Osteocyte (in vitro differentiated cells): ENCODE data around the gene GGTLC1. TPM values are rescaled to one million over a fixed set of nuclear protein-coding genes. Genes with fewer than 3 reads are reported as not detected.

ENCODE experiments used
- DNase-seq: peaks from one replicate; pipeline ENCODE4 v3.0.0; 2021; ENCODE audit warnings: mixed read lengths; ENCODE audit not compliant: unreplicated experiment; ENCODE audit errors: extremely low spot score
- H3K27ac Mint-ChIP-seq: one replicate; pipeline ENCODE4 v1.8.0; 2021; ENCODE audit warnings: mild to moderate bottlenecking, mixed read lengths; ENCODE audit not compliant: unreplicated experiment
- H3K27me3 Mint-ChIP-seq: one replicate; pipeline ENCODE4 v1.8.0; 2021; ENCODE audit warnings: mixed read lengths; ENCODE audit not compliant: unreplicated experiment
- H3K36me3 Mint-ChIP-seq: one replicate; pipeline ENCODE4 v1.8.0; 2021; ENCODE audit warnings: mixed read lengths; ENCODE audit not compliant: unreplicated experiment
- H3K4me1 Mint-ChIP-seq: one replicate; pipeline ENCODE4 v1.8.0; 2021; ENCODE audit warnings: mixed read lengths; ENCODE audit not compliant: unreplicated experiment
- H3K4me3 Mint-ChIP-seq: one replicate; pipeline ENCODE4 v1.8.0; 2021; ENCODE audit warnings: mild to moderate bottlenecking, moderate library complexity, mixed read lengths; ENCODE audit not compliant: unreplicated experiment
- H3K9me3 Mint-ChIP-seq: one replicate; pipeline ENCODE4 v1.8.0; 2021; ENCODE audit warnings: mixed read lengths; ENCODE audit not compliant: unreplicated experiment
- CTCF ChIP-seq: fragments of 200-600 bp; sonication (generic); IDR thresholded peaks from 2 replicates; pipeline ENCODE4 v1.5.0; 2021; ENCODE audit warnings: antibody characterized with exemption, mild to moderate bottlenecking, moderate library complexity
- long read RNA-seq: library from polyadenylated mRNA; unstranded; transcript quantifications from one replicate; pipeline ENCODE4 v2.0.0, GENCODE V29; 2021
- total RNA-seq: library from RNA; stranded (reverse); gene quantifications from 2 replicates; pipeline ENCODE4 v1.2.1, GENCODE V29; 2021

GGTLC1 gene
- total RNA-seq = not detected in 2 replicates
- long read RNA-seq = 0 reads

- DNase-seq = no peak
- Mint-ChIP-seq H3K36me3 (no peaks in the 10 kb centered on the region), H3K27me3 (no peaks in the 10 kb centered on the region), H3K9me3 (no peaks in the 10 kb centered on the region), H3K27ac (no peak within 1 kb of the TSS), H3K4me3 (no peak within 1 kb of the TSS), H3K4me1 (no peaks in the 10 kb centered on the region)
- no peak for TF ChIP-seq CTCF
Measured at GRCh38 chr20:23988561-23988960, at the start of gene GGTLC1. TSS of gene GGTLC1 (minus strand) at chr20:23988779. CDS start at chr20:23986611, 2,168 bp downstream.

- TF ChIP-seq CTCF = no peak
- H3K4me3 Mint-ChIP-seq = no peak overlapping the region
- no peaks in the 10 kb centered on the region for H3K36me3 Mint-ChIP-seq
- no peaks in the 10 kb centered on the region for H3K27me3 Mint-ChIP-seq
- no peak for DNase-seq
- H3K9me3 Mint-ChIP-seq = no peaks in the 10 kb centered on the region
- no peak overlapping the region for H3K27ac Mint-ChIP-seq
- no peaks in the 10 kb centered on the region for H3K4me1 Mint-ChIP-seq
Measured at GRCh38 chr20:24034820-24035219, 46.2 kb upstream of the GGTLC1 start.

GRCh38 chr20:24033565-24033964 lies 45.0 kb upstream of the GGTLC1 start:
- no peaks in the 10 kb centered on the region for H3K36me3 Mint-ChIP-seq
- H3K27me3 Mint-ChIP-seq = no peaks in the 10 kb centered on the region
- no peaks in the 10 kb centered on the region for H3K9me3 Mint-ChIP-seq
- TF ChIP-seq CTCF = no peak
- no peak for DNase-seq
- H3K4me1 Mint-ChIP-seq = no peaks in the 10 kb centered on the region
- H3K27ac Mint-ChIP-seq = no peak overlapping the region
- no peak overlapping the region for H3K4me3 Mint-ChIP-seq

GRCh38 chr20:24033151-24033550 lies 44.6 kb upstream of the GGTLC1 start:
- no peaks in the 10 kb centered on the region for H3K9me3 Mint-ChIP-seq
- no peaks in the 10 kb centered on the region for H3K36me3 Mint-ChIP-seq
- TF ChIP-seq CTCF = no peak
- no peak overlapping the region for H3K4me3 Mint-ChIP-seq
- DNase-seq = no peak
- no peaks in the 10 kb centered on the region for H3K4me1 Mint-ChIP-seq
- H3K27ac Mint-ChIP-seq = no peak overlapping the region
- no peaks in the 10 kb centered on the region for H3K27me3 Mint-ChIP-seq

- no peaks in the 10 kb centered on the region for H3K36me3 Mint-ChIP-seq
- H3K27ac Mint-ChIP-seq = no peak overlapping the region
- H3K9me3 Mint-ChIP-seq = no peaks in the 10 kb centered on the region
- no peaks in the 10 kb centered on the region for H3K27me3 Mint-ChIP-seq
- DNase-seq = no peak
- no peaks in the 10 kb centered on the region for H3K4me1 Mint-ChIP-seq
- no peak for TF ChIP-seq CTCF
- no peak overlapping the region for H3K4me3 Mint-ChIP-seq
Measured at GRCh38 chr20:24032400-24032898, 43.9 kb upstream of the GGTLC1 start.
